GM10248 (cell line): ENCODE data around the gene PUM2.
"Not testable (repeated sequence)": the region's sequence is repeated elsewhere in the genome, so short reads cannot be mapped to it uniquely, and the experiment has no call there.

Source experiments
- CTCF ChIA-PET: fragments of 300-600 bp; sonication (Branson Sonifier 250); formaldehyde crosslinking; extraction: SDS; loops from one replicate; lab custom pipeline; 2021; ENCODE audit warnings: antibody characterized with exemption; lab: Yijun Ruan, JAX
- POLR2A ChIA-PET: fragments of 350-650 bp; sonication (Branson Sonifier 250); formaldehyde crosslinking; extraction: SDS; loops from one replicate; lab custom pipeline; 2020; ENCODE audit warnings: antibody characterized with exemption; lab: Yijun Ruan, JAX
- DNase-seq: peaks from one replicate; pipeline ENCODE4 v3.0.0; 2012; ENCODE audit errors: extremely low spot score
- TF ChIP-seq, protein P1 (sequence below): IDR thresholded peaks from 2 replicates; pipeline ENCODE4 v1.5.1; 2012; ENCODE audit warnings: mild to moderate bottlenecking, low read depth; ENCODE audit errors: extremely low read depth, missing control alignments, control extremely low read depth

The PUM2 gene

DNA sequence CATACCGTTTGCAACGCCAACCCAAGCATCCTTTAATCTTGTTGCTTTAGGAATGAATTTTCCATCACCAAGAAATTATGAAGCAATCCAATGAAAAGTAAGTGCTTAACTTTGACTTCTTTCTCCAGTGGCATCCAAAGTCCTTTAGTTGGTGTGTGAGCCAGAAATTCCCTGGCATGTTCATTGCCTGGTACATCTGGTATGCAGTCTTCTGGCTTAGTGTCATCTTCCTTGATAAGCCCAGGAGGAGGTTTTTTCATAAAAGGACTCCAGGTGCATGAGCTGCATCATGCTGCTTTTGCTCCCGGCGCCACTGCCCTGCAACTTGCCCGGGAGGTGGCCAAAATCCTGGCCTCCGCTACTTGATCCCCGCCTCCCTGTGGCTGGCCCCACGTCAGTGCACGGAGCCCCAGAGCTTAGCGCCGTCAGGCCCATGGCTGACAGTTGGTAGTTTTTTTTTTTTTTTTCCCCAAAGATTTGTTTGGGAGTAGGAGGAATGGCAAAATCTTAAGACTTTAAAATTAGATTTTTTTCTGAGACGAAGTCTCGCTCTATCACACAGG lies 58.7 kb downstream of the PUM2 start:
- DNase-seq: no peak
- ChIA-PET CTCF (interaction anchor here (1.0 to 3.0 kb wide), 5 partner anchors 9 to 256 kb away, joined by 3 to 12 read pairs (median 8); no protein-coding TSS in a partner anchor), POLR2A (interaction anchor here (0.7 kb wide), 2 partner anchors 8 to 155 kb away, joined by 3 to 6 read pairs; partner anchors contain the start of gene RHOB)
- TF ChIP-seq, protein P1, sequence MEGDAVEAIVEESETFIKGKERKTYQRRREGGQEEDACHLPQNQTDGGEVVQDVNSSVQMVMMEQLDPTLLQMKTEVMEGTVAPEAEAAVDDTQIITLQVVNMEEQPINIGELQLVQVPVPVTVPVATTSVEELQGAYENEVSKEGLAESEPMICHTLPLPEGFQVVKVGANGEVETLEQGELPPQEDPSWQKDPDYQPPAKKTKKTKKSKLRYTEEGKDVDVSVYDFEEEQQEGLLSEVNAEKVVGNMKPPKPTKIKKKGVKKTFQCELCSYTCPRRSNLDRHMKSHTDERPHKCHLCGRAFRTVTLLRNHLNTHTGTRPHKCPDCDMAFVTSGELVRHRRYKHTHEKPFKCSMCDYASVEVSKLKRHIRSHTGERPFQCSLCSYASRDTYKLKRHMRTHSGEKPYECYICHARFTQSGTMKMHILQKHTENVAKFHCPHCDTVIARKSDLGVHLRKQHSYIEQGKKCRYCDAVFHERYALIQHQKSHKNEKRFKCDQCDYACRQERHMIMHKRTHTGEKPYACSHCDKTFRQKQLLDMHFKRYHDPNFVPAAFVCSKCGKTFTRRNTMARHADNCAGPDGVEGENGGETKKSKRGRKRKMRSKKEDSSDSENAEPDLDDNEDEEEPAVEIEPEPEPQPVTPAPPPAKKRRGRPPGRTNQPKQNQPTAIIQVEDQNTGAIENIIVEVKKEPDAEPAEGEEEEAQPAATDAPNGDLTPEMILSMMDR: no peak

DNA sequence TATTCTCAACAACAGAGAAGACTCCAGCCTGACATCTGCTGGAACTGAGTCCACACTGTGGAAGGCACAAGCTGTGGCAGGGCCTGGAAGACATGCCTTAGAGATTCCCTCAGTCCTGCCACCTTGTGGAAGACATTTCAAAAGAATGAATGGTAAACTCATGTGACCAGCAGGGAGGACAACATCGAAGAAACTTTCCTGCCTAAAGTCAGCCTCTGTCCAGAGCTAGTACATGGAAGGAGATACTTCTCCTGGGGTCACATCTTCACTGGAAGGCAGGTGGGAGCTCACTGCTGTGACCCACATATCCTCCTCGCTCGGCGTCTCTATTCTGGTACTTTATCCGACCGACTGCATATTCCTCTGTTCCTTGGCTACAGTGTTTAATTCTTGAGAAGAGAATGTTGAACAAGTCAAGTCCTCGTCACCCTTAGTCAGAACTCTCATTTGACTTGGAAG lies 59.5 kb downstream of the PUM2 start:
- DNase-seq: peak; percentile 34
- POLR2A ChIA-PET: no interaction called here
- TF ChIP-seq, protein P1: peak; percentile 37
- CTCF ChIA-PET: interaction anchor here (0.6 to 2.9 kb wide), 8 partner anchors 10 to 256 kb away, joined by 3 to 12 read pairs (median 4); no protein-coding TSS in a partner anchor

DNA sequence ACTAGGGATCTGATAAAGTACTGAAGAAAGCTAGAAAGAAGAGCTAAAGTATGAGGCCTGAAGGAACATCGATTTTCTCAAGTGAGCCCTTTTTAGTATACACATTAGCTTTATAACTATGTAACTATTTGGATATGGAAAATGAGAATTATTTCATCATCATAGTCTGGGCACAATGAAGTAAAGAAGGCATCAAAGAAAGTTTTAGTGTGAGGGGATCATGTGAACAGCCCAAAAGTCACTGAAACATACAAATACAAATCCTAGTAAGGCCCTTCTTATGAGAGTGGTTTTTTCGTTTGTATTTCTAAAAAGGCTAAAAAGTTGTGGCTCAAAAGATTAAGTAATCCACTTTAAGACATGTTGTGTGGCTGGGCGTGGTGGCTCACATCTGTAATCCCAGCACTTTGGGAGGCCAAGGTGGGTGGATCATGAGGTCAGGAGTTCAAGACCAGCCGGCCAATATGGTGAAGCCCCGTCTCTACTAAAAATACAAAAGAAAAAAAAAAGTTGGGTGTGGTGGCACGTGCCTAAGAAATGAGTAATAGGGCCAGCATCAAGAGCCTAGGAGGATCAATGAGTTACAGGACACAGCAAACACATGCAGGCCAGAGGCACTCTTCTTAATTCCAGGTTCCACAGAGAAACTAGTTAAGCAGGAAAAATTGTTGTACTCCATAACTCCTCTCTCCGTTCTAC lies 61.9 kb downstream of the PUM2 start:
- DNase-seq: no peak
- POLR2A ChIA-PET: no interaction called here
- CTCF ChIA-PET: interaction anchor here (1.0 to 1.6 kb wide), 3 partner anchors 9 to 353 kb away, joined by 3 to 7 read pairs (median 3); no protein-coding TSS in a partner anchor
- TF ChIP-seq, protein P1: no peak

DNA sequence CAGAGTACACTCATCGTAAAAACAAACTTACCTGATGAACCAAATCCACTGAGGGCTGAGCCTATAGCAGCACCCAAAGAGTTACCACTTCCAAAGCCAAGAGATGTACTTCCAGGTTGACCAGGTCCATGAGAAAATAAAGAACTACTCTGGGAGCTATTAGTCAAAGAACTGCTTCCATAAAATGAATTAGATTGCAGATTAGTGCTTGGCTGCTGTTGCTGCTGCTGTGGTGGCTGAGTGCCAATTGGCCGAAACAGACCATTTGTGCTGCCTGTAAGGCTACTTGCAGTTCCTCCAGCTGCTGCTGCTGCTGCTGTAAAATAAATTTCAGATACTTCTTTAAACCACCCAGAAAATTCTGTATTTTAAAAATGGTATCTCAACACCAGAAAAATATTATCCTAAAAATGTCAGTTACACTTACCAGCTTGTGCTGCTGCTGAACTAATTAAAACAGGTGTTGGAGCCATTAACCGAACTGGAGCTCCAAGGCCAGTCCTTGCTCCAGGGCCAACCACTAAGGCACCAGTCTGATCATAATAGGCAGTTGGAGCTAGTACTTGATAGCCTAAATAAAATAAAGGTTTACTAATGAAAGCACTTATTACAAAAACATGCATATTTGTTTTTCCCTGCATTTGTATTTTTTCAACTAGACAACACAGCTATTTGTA lies 67.6 kb downstream of the PUM2 start:
- POLR2A ChIA-PET: no interaction called here
- TF ChIP-seq, protein P1: no peak
- CTCF ChIA-PET: interaction anchor here (1.1 to 2.3 kb wide), 7 partner anchors 10 to 268 kb away, joined by 3 to 8 read pairs (median 3); no protein-coding TSS in a partner anchor
- no peak for DNase-seq

DNA sequence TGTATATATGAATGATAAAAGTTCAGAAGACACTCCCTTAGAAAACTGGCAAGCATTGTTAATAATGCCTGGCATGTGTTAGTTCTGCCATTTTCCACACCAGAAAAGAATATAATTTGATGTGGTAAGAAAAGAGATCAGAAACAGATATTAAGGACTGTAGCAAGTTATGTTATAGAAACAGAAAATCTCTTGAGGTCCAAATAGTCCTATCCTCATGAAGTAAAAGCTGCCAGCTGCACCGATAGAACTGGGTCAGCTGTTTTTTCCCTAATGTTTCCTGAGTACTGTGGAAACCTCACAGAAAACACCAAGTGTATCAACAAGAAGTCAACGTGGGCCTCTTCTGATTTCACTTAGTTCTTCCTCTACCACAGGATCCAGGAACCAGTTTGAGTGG lies 68.8 kb downstream of the PUM2 start:
- TF ChIP-seq, protein P1: no peak
- POLR2A ChIA-PET: no interaction called here
- DNase-seq: no peak
- CTCF ChIA-PET: interaction anchor here (1.2 to 2.3 kb wide), 4 partner anchors 11 to 267 kb away, joined by 3 to 8 read pairs (median 4); no protein-coding TSS in a partner anchor

DNA sequence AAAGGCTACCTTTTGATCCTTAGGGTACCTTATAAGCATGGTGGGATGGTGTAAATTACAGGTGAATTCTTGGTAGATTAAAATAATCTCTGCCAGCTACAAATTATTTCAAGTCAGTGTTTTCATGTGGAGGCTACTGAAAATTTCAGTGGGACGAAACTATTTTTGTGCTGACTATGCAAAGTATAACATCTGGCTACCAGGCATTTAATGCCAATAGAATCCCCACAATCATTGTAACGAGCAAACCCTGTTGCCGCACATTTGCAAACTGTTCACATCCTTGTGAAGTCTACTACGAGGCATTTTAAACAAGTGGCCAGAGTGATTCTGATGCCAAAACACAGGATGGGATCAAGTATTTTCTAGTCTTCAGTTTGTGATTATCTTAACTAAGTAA lies 77.6 kb downstream of the PUM2 start:
- CTCF ChIA-PET: interaction anchor here (1.3 kb wide), 1 partner anchor 13 kb away, joined by 3 read pairs; no protein-coding TSS in a partner anchor
- DNase-seq: no peak
- POLR2A ChIA-PET: no interaction called here

DNA sequence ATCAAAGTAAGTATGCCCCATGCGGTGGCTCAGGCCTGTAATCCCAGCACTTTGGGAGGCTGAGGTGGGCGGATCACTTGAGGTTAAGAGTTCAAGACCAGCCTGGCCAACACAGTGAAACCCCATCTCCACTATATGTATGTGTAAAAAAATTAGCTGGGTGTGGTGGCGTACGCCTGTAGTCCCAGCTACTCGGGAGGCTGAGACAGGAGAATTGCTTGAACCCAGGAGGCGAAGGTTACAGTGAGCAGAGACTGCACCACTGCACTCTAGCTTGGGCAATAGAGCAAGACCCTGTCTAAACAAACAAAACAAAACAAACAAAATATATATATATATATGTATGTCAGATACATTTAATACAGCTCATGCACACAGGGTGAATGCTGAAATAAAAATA lies 82.3 kb downstream of the PUM2 start:
- POLR2A ChIA-PET, DNase-seq: not testable (repeated sequence)
- CTCF ChIA-PET: interaction anchor here (1.0 kb wide), 1 partner anchor 8 kb away, joined by 3 read pairs; no protein-coding TSS in a partner anchor

More for the DNA sequence above, 77.6 kb downstream of the PUM2 start:
- TF ChIP-seq, protein P1: no peak
